Measurements from ENCODE around the gene CRTAC1. TPM values are rescaled to one million over a fixed set of nuclear protein-coding genes. Genes with fewer than 3 reads are reported as not detected.

The CRTAC1 gene
- total and polyA plus RNA-seq, 12 donors, result 0.09 to 1.4 (median 0.48) TPM; not detected in 4

- H3K27me3 ChIP-seq, result no peaks in the 10 kb centered on the region
- H3K4me1 ChIP-seq (replicated peaks in 1 of 2), result no peaks in the 10 kb centered on the region
- intact Hi-C loops (cut with DNase I), result no loop called here
- no peak overlapping the region for H3K27ac ChIP-seq
- no peak overlapping the region for H3K4me3 ChIP-seq
- no peak for TF ChIP-seq POLR2A (IDR thresholded peaks at IDR 0.05)
- TF ChIP-seq CTCF (IDR thresholded peaks at IDR 0.05), result no peak
- no peaks in the 10 kb centered on the region for H3K9me3 ChIP-seq (replicated peaks in 1 of 3)
- no peaks in the 10 kb centered on the region for H3K36me3 ChIP-seq (replicated peaks in 1 of 2)
- DNase-seq, result no peak
- WGBS, 4 donors, result 61 to 76% (median 67%) methylated on average over 5 to 6 of the region's 6 CpGs
These were observed 32.0 kb upstream of the CRTAC1 start for GRCh38 chr10:98062424-98062823.

DNA sequence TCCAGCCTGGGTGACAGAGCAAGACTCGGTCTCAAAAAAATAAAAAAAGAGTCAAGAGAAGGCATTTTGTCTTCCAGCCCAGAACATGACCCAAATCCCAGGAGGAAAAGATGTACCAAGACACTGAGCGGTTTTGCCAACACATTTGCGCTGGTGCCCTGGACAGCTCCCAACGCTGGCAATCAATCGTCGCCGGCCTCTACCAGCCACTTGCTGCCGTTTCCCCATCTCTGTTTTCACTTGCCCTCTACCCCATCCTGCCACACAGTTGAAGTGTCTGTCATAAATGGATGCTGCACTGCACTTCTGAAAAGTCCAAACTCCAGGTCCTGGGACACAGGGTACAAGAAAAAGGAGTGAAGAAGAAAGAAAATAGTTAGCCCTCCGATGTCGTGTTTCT, 29.7 kb upstream of the CRTAC1 start:
- intact Hi-C loops (cut with DNase I), result no loop called here
- H3K36me3 ChIP-seq (replicated peaks in 1 of 2), result no peaks in the 10 kb centered on the region

GRCh38 chr10:98058295-98058694, 27.9 kb upstream of the CRTAC1 start:
- TF ChIP-seq CTCF (IDR thresholded peaks at IDR 0.05), result no peak
- no peak for TF ChIP-seq POLR2A (IDR thresholded peaks at IDR 0.05)
- Histone ChIP-seq H3K36me3 (replicated peaks in 1 of 2) (no peaks in the 10 kb centered on the region), H3K9me3 (replicated peaks in 1 of 3) (no peaks in the 10 kb centered on the region), H3K4me3 (no peak overlapping the region), H3K27me3 (no peaks in the 10 kb centered on the region), H3K4me1 (replicated peaks in 1 of 2) (no peaks in the 10 kb centered on the region), H3K27ac (no peak overlapping the region)
- intact Hi-C loops (cut with DNase I), result no loop called here
- no peak for DNase-seq
- 74 to 88% (median 75%) methylated on average over 1 of the region's 1 CpG for WGBS, 4 donors

More for the DNA sequence above, 29.7 kb upstream of the CRTAC1 start:
- TF ChIP-seq CTCF (IDR thresholded peaks at IDR 0.05) (no peak), POLR2A (IDR thresholded peaks at IDR 0.05) (no peak)
- no peak for DNase-seq
- no peaks in the 10 kb centered on the region for H3K9me3 ChIP-seq (replicated peaks in 1 of 3)
- no peak overlapping the region for H3K27ac ChIP-seq
- H3K4me3 ChIP-seq, result no peak overlapping the region
- no peaks in the 10 kb centered on the region for H3K4me1 ChIP-seq (replicated peaks in 1 of 2)
- WGBS, 4 donors, result 63 to 75% (median 68%) methylated on average over 10 of the region's 10 CpGs
- no peaks in the 10 kb centered on the region for H3K27me3 ChIP-seq

DNA sequence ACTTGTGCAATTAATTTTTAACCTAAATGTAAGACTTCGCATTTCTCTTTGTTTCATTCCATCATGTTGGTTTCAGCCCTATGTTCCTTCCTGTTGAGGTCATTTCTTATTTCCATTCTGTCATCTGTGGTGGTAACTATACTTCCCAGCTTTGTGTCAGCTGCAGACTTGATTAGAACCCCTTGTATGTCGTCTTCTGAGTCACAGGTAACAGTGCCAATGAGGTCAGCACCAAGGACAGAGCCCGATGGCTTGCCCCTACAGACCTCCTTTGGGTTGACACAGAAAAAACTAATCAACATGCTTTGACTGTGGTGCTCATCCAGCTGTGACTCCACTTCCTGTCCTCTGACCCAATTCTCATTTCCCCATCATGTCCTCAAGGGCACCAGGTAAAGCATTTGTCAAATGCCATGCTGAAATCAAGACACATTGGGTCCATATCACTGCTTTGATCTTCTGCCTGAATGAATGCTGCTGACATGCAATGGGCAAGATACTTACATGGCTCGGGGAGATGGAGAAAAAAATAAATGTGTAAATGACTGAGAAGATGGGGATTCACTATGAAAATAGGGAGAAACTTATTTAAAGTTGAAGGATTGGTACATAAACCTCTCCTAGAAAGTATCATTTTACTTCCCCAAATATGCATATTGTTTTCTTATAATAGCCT, 25.6 kb upstream of the CRTAC1 start:
- DNase-seq, result peak in 1 of 7 donors; percentile 5
- Histone ChIP-seq H3K36me3 (replicated peaks in 1 of 2) (no peaks in the 10 kb centered on the region), H3K27me3 (peaks cover 3% of the 10 kb centered on the region), H3K27ac (no peak overlapping the region), H3K4me1 (replicated peaks in 1 of 2) (no peaks in the 10 kb centered on the region), H3K9me3 (replicated peaks in 1 of 3) (no peaks in the 10 kb centered on the region), H3K4me3 (no peak overlapping the region)
- TF ChIP-seq CTCF (IDR thresholded peaks at IDR 0.05) (no peak), POLR2A (IDR thresholded peaks at IDR 0.05) (no peak)
- WGBS, 4 donors, result 40 to 48% (median 43%) methylated on average over 4 of the region's 4 CpGs
- intact Hi-C loops (cut with DNase I), result no loop called here
